HUDEP-2 (cell line): ENCODE results near the gene MAST1.
"Not testable (repeated sequence)": the region's sequence is repeated elsewhere in the genome, so short reads cannot be mapped to it uniquely, and the experiment has no call there.

Experiments
- DNase-seq, 76 experiments: peaks; one replicate each; lab custom pipeline; 2025; ENCODE audit not compliant: unreplicated experiment in 76 of 76; lab: John Stamatoyannopoulos, UW

Gene MAST1

GRCh38 chr19:12838182-12838885 lies at the start of gene MAST1:
MAST1 (plus strand) TSS chr19:12838515; CDS start chr19:12838573, 58 bp downstream.
- DNase-seq, result peak in 49 of 76 experiments; percentile 20 to 74 (median 54)

DNA sequence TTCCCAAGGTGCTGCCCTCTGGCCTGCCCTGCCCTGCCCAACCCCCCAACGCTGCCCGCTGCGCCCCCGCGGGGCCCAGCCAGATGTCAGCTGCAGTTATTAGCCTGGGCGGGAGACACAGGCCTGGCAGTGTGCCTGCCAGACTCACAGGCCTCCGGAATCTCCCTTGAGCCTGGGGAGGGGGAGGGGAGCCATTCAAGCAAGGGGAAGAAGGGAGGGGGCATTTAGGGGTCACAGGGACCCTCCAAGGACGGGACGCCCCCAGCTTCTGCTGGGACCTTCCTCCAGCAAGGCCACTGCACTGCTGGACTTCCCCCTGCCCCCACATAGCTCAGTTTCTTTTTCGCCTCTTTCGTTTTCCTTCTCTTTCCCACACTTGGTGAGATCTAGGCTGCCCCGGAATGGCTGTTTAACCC lies 49.6 kb upstream of the MAST1 start:
- DNase-seq, result peak in 73 of 76 experiments; percentile 42 to 96 (median 86)

GRCh38 chr19:12789098-12789903 lies 49.0 kb upstream of the MAST1 start:
- peak in 21 of 76 experiments; percentile 40 to 91 (median 65) for DNase-seq

DNA sequence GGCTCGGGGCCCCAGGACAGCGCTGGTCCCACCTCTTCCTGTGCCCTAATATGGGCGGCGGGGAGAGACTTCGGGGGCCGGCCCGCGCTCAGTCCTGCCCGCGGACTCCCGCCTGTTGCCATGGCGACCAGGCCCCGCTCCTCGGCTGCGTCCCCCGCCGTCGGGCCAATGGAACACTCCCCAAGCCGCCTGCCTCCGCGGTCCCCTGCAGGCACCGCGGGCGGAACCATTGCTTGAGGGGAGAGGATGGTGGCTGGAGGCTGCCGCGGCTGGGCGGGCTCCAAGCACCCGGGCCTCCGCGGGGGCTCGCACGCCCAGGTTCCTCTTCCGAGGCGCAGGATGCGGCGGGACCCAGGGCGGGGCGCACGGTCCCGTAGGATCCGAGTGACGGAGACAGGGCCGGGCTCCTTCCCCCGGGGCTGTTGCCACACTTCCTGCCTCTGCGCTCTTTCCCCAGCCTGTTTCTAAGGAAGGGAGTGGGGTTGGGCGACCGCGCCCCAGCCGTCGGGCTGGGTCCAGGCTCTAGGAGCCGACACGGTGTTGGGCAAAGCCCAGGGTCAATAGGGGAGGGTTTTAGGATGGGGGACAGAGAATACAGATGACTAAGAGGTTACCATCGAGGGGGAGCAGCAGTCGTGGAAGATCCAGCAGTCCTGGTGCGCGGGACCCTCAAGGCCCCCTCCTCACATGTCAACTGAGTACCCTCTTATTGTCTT lies 48.3 kb upstream of the MAST1 start:
- peak in 75 of 76 experiments; percentile 91 to 100 (median 99) for DNase-seq

GRCh38 chr19:12790628-12791344 lies 47.5 kb upstream of the MAST1 start:
- peak in 4 of 76 experiments; percentile 18 to 61 (median 54) for DNase-seq

GRCh38 chr19:12791345-12792050 lies 46.8 kb upstream of the MAST1 start, which contains the start of gene JUNB:
JUNB (plus strand) TSS chr19:12791486; CDS start chr19:12791772, 286 bp downstream.
- DNase-seq, result peak in 75 of 76 experiments; percentile 66 to 99 (median 96)

- DNase-seq, result peak in 63 of 76 experiments; percentile 19 to 76 (median 60)
Measured at GRCh38 chr19:12792051-12792852, 46.1 kb upstream of the MAST1 start.

- DNase-seq, result peak in 2 of 76 experiments; percentile 57 to 58
Measured at GRCh38 chr19:12792853-12793289, 45.4 kb upstream of the MAST1 start.

- peak in 74 of 76 experiments; percentile 78 to 99 (median 96) for DNase-seq
Measured at GRCh38 chr19:12793290-12794195, 44.8 kb upstream of the MAST1 start.

- peak in 10 of 76 experiments; percentile 10 to 58 (median 38) for DNase-seq
Measured at GRCh38 chr19:12794196-12794941, 43.9 kb upstream of the MAST1 start.

GRCh38 chr19:12794971-12795381 lies 43.3 kb upstream of the MAST1 start:
- DNase-seq, result peak in 3 of 76 experiments; percentile 29 to 41 (median 31)

DNA sequence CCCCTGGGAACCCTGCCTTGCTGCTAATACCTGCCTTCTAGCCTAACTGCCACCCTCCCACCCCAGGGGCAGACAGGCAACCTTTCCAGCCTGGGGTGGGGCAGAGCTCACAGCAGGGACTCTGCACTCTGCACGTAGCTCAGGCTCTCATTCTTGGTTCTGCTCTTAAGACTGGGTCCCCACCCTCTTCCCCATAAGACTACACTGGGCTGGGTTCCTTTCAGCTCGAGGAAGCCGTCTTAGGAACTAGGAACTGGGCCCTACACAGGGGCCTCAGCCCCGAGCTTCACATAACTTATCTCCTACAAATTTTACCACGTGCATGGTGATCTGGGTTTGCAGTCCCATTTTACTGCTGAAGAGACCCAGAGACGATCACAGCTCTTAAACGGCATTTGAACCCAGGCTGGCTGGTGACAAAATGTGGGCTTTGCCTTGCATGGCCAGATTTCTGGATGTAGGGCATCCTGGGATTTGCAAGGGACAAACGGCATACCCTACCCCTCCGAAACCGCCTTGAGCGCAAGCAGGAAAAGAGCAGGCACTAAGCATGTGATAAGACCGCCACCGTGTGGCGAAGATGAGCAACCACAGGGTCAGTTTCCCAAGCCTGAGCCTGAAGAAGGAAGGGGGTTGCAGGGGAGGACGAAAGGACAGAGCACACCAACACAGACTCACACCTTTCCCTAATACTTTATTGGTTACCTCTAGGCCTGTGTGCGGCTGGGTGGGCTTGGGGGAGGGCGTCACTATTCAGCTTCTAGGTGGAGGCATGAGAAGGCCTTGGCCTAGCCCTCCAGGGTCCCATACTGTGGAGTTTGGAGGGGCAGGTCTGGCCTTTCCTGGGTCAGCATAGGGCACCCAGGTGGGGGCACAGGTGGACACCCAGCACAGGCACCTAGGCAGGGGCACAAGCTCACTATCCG lies 41.9 kb upstream of the MAST1 start:
- peak in 70 of 76 experiments; percentile 42 to 93 (median 76) for DNase-seq

DNA sequence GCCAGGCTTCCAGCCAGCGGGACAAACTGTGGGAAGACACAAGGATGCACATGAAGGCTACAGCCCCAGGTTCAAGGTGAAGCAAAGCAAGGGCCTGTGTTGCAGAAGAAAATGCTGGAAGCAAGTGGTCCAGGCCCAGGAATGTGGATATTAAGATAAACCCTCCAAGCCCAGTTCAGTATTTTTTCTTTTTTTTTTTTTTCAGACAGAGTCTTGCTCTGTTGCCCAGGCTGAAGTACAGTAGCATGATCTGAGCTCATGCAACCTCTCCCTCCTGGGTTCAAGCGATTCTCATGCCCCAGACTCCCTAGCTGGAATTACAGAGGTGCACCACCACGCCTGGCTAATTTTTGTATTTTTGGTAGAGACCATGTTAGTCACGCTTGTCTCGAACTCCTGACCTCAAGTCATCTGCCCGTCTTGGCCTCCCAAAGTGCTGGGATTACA lies 41.2 kb upstream of the MAST1 start:
- peak in 4 of 76 experiments; percentile 24 to 75 (median 43) for DNase-seq

DNA sequence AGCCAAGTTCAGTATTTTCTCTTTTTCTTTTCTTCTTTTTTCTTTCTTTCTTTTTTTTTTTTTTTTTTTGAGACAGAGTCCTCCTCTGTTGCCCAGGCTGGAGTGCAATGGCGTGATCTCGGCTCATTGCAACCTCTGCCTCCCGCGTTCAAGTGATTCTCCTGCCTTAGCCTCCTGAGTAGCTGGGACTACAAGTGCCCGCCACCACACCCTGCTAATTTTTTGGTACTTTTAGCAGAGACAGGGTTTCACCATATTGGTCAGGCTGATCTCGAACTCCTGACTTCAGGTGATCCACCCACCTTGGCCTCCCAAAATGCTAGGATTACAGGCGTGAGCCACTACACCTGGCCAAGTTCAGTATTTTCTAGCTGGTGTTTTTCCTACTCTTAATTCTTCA lies 40.7 kb upstream of the MAST1 start:
- DNase-seq, result not testable (repeated sequence)

GRCh38 chr19:12799742-12800465 lies 38.4 kb upstream of the MAST1 start:
- DNase-seq, result peak in 58 of 76 experiments; percentile 41 to 95 (median 82)
